Nephron progenitor cell (in vitro differentiated cells): ENCODE results near the gene SMG7.
A peak's percentile ranks its signal among the peaks of the same experiment; 100 is the strongest.

Source experiments
- DNase-seq: peaks from one replicate; pipeline ENCODE4 v3.0.0; 2021
- H3K27ac Mint-ChIP-seq: 2 replicates; pipeline ENCODE4 v1.8.0; 2021; ENCODE audit warnings: mild to moderate bottlenecking, moderate library complexity, mixed read lengths
- H3K27me3 Mint-ChIP-seq: 2 replicates; pipeline ENCODE4 v1.8.0; 2021; ENCODE audit warnings: mild to moderate bottlenecking, low read depth, mixed read lengths; ENCODE audit not compliant: poor library complexity
- H3K36me3 Mint-ChIP-seq: 2 replicates; pipeline ENCODE4 v1.8.0; 2021; ENCODE audit warnings: low read depth, mixed read lengths
- H3K4me1 Mint-ChIP-seq: 2 replicates; pipeline ENCODE4 v1.8.0; 2021; ENCODE audit warnings: mixed read lengths
- H3K4me3 Mint-ChIP-seq: 2 replicates; pipeline ENCODE4 v1.8.0; 2021; ENCODE audit warnings: mild to moderate bottlenecking, moderate library complexity, mixed read lengths
- H3K9me3 Mint-ChIP-seq: 2 replicates; pipeline ENCODE4 v1.8.0; 2021; ENCODE audit warnings: mild to moderate bottlenecking, moderate library complexity, mixed read lengths
- TF ChIP-seq, protein P1 (sequence below): fragments of 200-600 bp; sonication (generic); IDR thresholded peaks from 2 replicates; pipeline ENCODE4 v1.5.0; 2021; ENCODE audit warnings: antibody characterized with exemption

The SMG7 gene

DNA sequence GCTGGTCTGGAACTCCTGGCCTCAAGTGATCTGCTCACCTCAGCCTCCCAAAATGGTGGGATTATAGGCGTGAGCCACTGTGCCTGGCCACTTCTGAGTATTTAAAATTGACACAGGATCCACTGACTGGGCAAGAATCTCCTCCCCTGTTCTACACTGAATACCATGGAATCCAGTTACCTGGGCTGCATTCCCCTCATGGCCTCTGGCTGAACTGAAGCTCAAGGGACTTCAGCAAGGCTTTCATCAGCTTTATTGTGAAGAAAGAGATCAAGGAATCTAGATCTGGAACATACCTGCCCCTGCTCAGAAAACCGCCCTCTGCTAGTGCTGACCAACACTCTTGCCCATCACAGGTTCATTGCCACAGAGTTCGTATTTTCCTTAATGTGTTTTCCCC is 97.5 kb downstream of the SMG7 start:
- H3K4me3 Mint-ChIP-seq = no peak overlapping the region
- no peak overlapping the region for H3K27ac Mint-ChIP-seq
- TF ChIP-seq, protein P1, sequence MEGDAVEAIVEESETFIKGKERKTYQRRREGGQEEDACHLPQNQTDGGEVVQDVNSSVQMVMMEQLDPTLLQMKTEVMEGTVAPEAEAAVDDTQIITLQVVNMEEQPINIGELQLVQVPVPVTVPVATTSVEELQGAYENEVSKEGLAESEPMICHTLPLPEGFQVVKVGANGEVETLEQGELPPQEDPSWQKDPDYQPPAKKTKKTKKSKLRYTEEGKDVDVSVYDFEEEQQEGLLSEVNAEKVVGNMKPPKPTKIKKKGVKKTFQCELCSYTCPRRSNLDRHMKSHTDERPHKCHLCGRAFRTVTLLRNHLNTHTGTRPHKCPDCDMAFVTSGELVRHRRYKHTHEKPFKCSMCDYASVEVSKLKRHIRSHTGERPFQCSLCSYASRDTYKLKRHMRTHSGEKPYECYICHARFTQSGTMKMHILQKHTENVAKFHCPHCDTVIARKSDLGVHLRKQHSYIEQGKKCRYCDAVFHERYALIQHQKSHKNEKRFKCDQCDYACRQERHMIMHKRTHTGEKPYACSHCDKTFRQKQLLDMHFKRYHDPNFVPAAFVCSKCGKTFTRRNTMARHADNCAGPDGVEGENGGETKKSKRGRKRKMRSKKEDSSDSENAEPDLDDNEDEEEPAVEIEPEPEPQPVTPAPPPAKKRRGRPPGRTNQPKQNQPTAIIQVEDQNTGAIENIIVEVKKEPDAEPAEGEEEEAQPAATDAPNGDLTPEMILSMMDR = no peak
- peaks cover 6% of the 10 kb centered on the region for H3K27me3 Mint-ChIP-seq
- no peaks in the 10 kb centered on the region for H3K9me3 Mint-ChIP-seq
- H3K36me3 Mint-ChIP-seq = no peaks in the 10 kb centered on the region
- peaks cover 18% of the 10 kb centered on the region for H3K4me1 Mint-ChIP-seq
- DNase-seq = no peak

GRCh38 chr1:183570451-183570850 is 98.2 kb downstream of the SMG7 start:
- no peak overlapping the region for H3K27ac Mint-ChIP-seq
- H3K4me1 Mint-ChIP-seq = peaks cover 18% of the 10 kb centered on the region

GRCh38 chr1:183571678-183572268 is 99.5 kb downstream of the SMG7 start:
- Mint-ChIP-seq H3K4me3 (no peak overlapping the region), H3K27ac (no peak overlapping the region), H3K4me1 (peaks cover 26% of the 10 kb centered on the region), H3K36me3 (no peaks in the 10 kb centered on the region), H3K27me3 (peaks cover 9% of the 10 kb centered on the region), H3K9me3 (no peaks in the 10 kb centered on the region)
- no peak for DNase-seq
- TF ChIP-seq, protein P1 = no peak

More at GRCh38 chr1:183570451-183570850, 98.2 kb downstream of the SMG7 start:
- Mint-ChIP-seq H3K9me3 (no peaks in the 10 kb centered on the region), H3K36me3 (no peaks in the 10 kb centered on the region), H3K27me3 (peaks cover 7% of the 10 kb centered on the region), H3K4me3 (no peak overlapping the region)
- DNase-seq = no peak
- TF ChIP-seq, protein P1 = no peak

DNA sequence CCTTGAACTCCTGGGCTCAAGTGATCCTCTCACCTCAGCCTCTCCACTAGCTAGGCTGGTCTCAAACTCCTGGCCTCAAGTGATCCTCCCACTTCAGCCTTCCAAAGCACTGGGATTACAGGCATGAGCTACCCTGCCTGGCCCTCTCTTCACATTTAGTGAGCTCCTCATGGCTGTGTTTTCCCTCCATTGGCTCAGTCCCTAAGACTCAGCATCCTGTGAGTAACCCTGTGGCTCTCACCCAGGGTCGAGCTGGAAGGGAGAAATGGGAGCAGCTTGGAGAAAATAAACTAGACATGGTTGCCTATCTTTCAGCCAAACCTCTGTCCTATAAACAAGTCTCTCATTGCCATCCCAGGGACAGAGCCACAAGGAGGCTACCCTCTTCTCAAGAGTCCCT is 100.4 kb downstream of the SMG7 start:
- DNase-seq = no peak
- Mint-ChIP-seq H3K27ac (no peak overlapping the region), H3K27me3 (peaks cover 9% of the 10 kb centered on the region)

DNA sequence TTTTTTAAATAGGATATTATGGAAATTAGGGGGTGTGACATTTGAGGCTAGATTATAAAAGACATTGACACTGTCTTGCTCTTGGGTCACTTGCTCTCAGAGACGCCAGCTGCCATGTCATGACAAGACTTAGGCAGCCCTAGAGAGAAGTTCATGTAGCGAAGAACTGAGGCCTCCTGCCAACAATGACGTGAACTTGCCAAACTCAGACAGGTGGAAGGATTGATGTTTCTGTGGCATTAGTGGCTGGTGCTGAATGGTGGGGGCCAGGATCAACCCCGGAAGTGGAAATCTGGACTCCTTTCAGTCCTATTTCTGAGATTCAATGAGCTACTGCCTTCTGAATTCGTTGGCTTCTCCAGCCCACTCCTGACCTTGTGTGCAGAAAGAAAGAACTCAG is 103.3 kb downstream of the SMG7 start:
- Mint-ChIP-seq H3K4me1 (peaks cover 23% of the 10 kb centered on the region), H3K4me3 (no peak overlapping the region), H3K9me3 (no peaks in the 10 kb centered on the region), H3K27ac (peak overlapping the region; percentile 57), H3K36me3 (no peaks in the 10 kb centered on the region), H3K27me3 (peaks cover 9% of the 10 kb centered on the region)
- DNase-seq = no peak
- TF ChIP-seq, protein P1 = no peak

More for the DNA sequence above, 100.4 kb downstream of the SMG7 start:
- Mint-ChIP-seq H3K4me1 (peaks cover 26% of the 10 kb centered on the region), H3K36me3 (no peaks in the 10 kb centered on the region), H3K9me3 (no peaks in the 10 kb centered on the region), H3K4me3 (no peak overlapping the region)
- TF ChIP-seq, protein P1 = no peak

DNA sequence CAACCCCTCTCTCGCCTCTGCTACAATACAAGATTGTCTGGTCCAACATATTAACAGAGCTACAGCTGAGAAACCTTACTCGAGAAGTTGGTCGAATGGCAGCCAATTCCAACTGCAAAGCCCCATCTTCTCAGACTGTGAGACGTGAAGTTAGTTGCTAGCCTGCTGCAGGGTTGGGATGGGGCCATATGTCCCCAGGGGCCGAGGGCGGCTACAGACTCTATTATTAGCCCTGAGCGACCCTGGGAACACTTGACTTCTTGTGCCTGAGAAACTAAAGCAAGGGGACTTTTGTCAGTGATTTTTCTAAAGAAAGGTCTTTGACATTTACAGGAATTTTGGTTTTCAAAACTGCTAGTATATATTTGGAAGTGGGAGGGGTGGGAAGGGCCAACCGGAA is 104.2 kb downstream of the SMG7 start:
- Mint-ChIP-seq H3K9me3 (no peaks in the 10 kb centered on the region), H3K4me1 (peaks cover 27% of the 10 kb centered on the region), H3K27ac (no peak overlapping the region), H3K27me3 (peaks cover 9% of the 10 kb centered on the region), H3K4me3 (no peak overlapping the region), H3K36me3 (no peaks in the 10 kb centered on the region)
- TF ChIP-seq, protein P1 = no peak
- DNase-seq = no peak
